CD4-positive, alpha-beta memory T cell (primary cell): Measurements from ENCODE around the gene FGF19. TPM values are rescaled to one million over a fixed set of nuclear protein-coding genes. Genes with fewer than 3 reads are reported as not detected.
A peak's percentile ranks its signal among the peaks of the same experiment; 100 is the strongest.

ENCODE experiments used
- CTCF ChIA-PET: fragments of 350-600 bp; sonication (Branson Sonifier 250); formaldehyde crosslinking; loops from one replicate; lab custom pipeline; 2021; ENCODE audit warnings: inconsistent platforms; ENCODE audit not compliant: partially characterized antibody; lab: Charles Lee
- POLR2A ChIA-PET: fragments of 350-600 bp; sonication (Branson Sonifier 250); formaldehyde crosslinking; loops from one replicate; lab custom pipeline; 2021; ENCODE audit not compliant: partially characterized antibody; lab: Charles Lee
- DNase-seq, 5 donors: peaks; one replicate each; pipeline versions ENCODE4 v3.0.0 to v3.0.0-alpha.2; 2020 to 2022; ENCODE audit warnings: mixed read lengths in 1 of 5
- H3K27ac ChIP-seq: one replicate; pipeline ENCODE4 v1.7.0; 2013; ENCODE audit warnings: low read depth, low read length
- H3K27me3 ChIP-seq: 2 replicates; pipeline ENCODE4 v1.7.0; 2013; ENCODE audit warnings: mild to moderate bottlenecking, low read length, moderate library complexity; ENCODE audit not compliant: insufficient read depth
- H3K36me3 ChIP-seq: 2 replicates; pipeline ENCODE4 v1.7.0; 2013; ENCODE audit warnings: mild to moderate bottlenecking, low read length, moderate library complexity; ENCODE audit not compliant: insufficient read depth
- H3K4me1 ChIP-seq: 2 replicates; pipeline ENCODE4 v1.7.0; 2013; ENCODE audit warnings: mild to moderate bottlenecking, low read length, moderate library complexity; ENCODE audit not compliant: insufficient read depth
- H3K4me3 ChIP-seq, 2 donors: one replicate each; pipeline ENCODE4 v1.7.0; 2013; ENCODE audit warnings: low read length in 2 of 2, mild to moderate bottlenecking in 1 of 2
- H3K9me3 ChIP-seq, 2 donors: one replicate each; pipeline ENCODE4 v1.7.0; 2013; ENCODE audit warnings: low read length in 2 of 2, control low read depth in 1 of 2; ENCODE audit not compliant: control insufficient read depth in 1 of 2
- H3K27ac Mint-ChIP-seq, 7 donors: one replicate each; pipeline ENCODE4 v1.8.0; 2020 to 2021; ENCODE audit warnings: mixed read lengths in 7 of 7, mild to moderate bottlenecking in 6 of 7, inconsistent platforms in 3 of 7, moderate library complexity in 3 of 7
- H3K27me3 Mint-ChIP-seq, 2 donors: one replicate each; pipeline ENCODE4 v1.8.0; 2020 to 2021; ENCODE audit warnings: mixed read lengths in 2 of 2
- H3K36me3 Mint-ChIP-seq, 2 donors: one replicate each; pipeline ENCODE4 v1.8.0; 2020 to 2021; ENCODE audit warnings: mixed read lengths in 2 of 2, inconsistent platforms in 1 of 2, mild to moderate bottlenecking in 1 of 2
- H3K4me1 Mint-ChIP-seq, 4 donors: one replicate each; pipeline ENCODE4 v1.8.0; 2020 to 2021; ENCODE audit warnings: mixed read lengths in 4 of 4, mild to moderate bottlenecking in 1 of 4
- H3K4me3 Mint-ChIP-seq, 8 donors: one replicate each; pipeline ENCODE4 v1.8.0; 2020 to 2021; ENCODE audit warnings: mixed read lengths in 8 of 8, mild to moderate bottlenecking in 7 of 8, moderate library complexity in 6 of 8, inconsistent platforms in 3 of 8
- H3K9me3 Mint-ChIP-seq, 8 donors: one replicate each; pipeline ENCODE4 v1.8.0; 2020 to 2021; ENCODE audit warnings: mixed read lengths in 8 of 8, mild to moderate bottlenecking in 5 of 8, inconsistent platforms in 3 of 8, moderate library complexity in 1 of 8
- intact Hi-C: fragments of 100-400 bp; cut with micrococcal nuclease; formaldehyde crosslinking; loops from one replicate; pipeline ENCODE4 v1.15.1; 2023
- polyA plus RNA-seq, 2 donors: library from polyadenylated mRNA; unstranded; fragments of 300-500 nt; fragmentation: Illumina TruSeq; gene quantifications; one replicate each; pipeline ENCODE4 v1.2.3, GENCODE V29; 2021
- total RNA-seq, 2 experiments: library from RNA; stranded (reverse); gene quantifications; one replicate each; pipeline ENCODE4 v1.2.3, GENCODE V29; 2021

The FGF19 gene
- total and polyA plus RNA-seq, 4 experiments from 2014 or later, result not detected

DNA sequence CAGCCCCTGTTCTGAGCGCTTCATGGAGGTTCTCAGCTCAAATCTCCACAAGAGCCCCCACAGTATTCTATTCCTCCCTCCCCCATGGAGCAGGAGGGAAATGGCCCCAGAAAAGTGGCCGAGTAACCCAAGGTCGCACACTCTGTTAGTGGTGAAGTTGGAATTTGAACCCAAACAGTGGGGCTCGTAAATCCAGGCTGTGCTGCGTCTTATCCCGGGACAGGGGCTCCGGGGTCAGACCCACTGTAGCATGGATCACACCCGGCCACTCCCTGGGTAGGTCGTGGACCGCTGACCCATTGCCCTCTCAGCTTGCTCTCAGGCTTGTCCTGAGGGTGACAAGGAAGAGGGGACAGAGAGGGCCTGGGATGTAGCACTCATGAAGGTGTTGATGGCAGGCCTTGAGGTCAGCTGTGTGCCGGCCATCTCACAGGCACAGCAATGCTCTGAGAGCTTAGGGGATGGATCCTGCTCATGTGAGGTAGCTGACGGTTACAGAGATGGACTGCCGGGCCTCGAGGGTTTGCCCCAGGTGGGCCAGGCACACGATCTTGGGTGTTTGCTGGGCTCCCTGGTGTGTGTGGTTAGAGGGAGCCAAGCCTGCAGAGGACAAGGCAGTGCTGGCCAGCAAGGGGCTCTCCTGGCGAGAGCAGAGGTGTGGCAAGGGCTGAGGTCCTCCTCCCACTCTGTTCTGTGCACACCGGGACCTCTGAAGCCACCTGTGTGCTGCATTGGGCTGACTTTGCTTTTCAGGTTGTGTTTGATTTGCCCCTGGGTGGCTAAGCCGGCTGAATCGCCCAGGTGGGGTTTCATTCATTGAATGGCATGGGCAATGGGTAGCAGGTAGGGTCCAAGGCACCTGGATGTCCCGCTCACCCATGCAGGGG lies 2.3 kb upstream of the FGF19 start:
- H3K36me3 Mint-ChIP-seq, result no peaks in the 10 kb centered on the region
- H3K27me3 Mint-ChIP-seq, result peaks cover 19 to 25% of the 10 kb centered on the region in 2 donors
- Histone ChIP-seq H3K9me3 (no peaks in the 10 kb centered on the region), H3K27ac (no peak overlapping the region), H3K27me3 (peaks cover 16% of the 10 kb centered on the region), H3K4me1 (peaks cover 7% of the 10 kb centered on the region), H3K4me3 (no peak overlapping the region), H3K36me3 (no peaks in the 10 kb centered on the region)
- no peak for DNase-seq
- H3K4me1 Mint-ChIP-seq, result peaks cover 4 to 22% (median 12%) of the 10 kb centered on the region in 4 donors
- ChIA-PET POLR2A (no interaction called here), CTCF (no interaction called here)
- peak overlapping the region in 2 of 8 donors; percentile 49 to 54 for H3K4me3 Mint-ChIP-seq
- intact Hi-C loops, result no loop called here
- no peak overlapping the region for H3K27ac Mint-ChIP-seq
- peaks cover 0 to 2% (median 0%) of the 10 kb centered on the region in 8 donors for H3K9me3 Mint-ChIP-seq

- POLR2A ChIA-PET, result no interaction called here
- no peak for DNase-seq
- no peak overlapping the region for H3K4me3 ChIP-seq
- Mint-ChIP-seq H3K9me3 (peaks cover 0 to 2% (median 0%) of the 10 kb centered on the region in 8 donors), H3K27ac (no peak overlapping the region), H3K4me1 (peaks cover 4 to 22% (median 12%) of the 10 kb centered on the region in 4 donors), H3K4me3 (peak overlapping the region in 4 of 8 donors; percentile 9 to 54 (median 40)), H3K36me3 (no peaks in the 10 kb centered on the region), H3K27me3 (peaks cover 23 to 29% of the 10 kb centered on the region in 2 donors)
- H3K27me3 ChIP-seq, result peaks cover 24% of the 10 kb centered on the region
- H3K9me3 ChIP-seq, result no peaks in the 10 kb centered on the region
- H3K4me1 ChIP-seq, result peaks cover 7% of the 10 kb centered on the region
- no peaks in the 10 kb centered on the region for H3K36me3 ChIP-seq
- intact Hi-C loops, result no loop called here
- no peak overlapping the region for H3K27ac ChIP-seq
- CTCF ChIA-PET, result interaction anchor here (1.3 kb wide), 1 partner anchor 19 kb away, joined by 3 read pairs; no protein-coding TSS in a partner anchor
Measured at GRCh38 chr11:69705351-69705811, 1.6 kb upstream of the FGF19 start.

DNA sequence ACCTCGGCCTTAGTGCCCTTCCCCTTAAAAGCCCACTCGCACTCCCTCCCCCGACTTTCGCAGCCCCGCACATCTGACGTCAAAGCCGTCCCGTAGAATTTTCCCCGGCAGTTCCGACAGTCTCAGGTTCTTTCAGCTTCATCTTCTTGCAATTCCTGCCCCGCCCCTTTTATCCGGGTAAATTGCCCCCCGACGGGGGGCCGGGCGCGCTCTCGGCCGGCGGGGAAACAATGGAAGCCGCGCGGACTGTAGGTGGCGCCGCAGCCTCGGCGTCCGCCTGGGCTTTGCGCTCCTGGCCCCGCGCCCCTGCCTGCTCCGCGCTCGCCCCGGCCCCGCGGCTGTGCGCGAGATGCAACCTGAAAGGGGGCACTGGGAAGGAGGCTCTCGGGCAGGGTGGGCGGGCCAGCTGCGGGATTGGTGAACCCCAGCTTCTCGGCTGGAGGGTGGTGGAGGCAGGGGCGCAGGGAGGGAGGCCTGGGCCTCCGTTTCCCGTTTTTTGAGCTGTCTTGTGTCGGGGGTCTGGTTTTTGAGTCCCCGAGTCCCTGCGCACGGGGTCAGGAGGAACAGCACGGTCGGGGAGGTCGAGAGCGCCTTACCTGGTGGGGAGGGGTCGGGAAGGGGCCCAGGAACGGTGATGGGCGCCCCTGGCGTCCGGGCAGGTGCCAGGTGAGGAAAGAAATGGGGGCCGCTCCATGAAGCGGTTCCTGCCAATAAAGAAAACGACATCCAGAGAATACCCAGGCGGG lies 859 bp upstream of the FGF19 start:
- peaks cover 24% of the 10 kb centered on the region for H3K27me3 ChIP-seq
- POLR2A ChIA-PET, result no interaction called here
- no peak for DNase-seq

DNA sequence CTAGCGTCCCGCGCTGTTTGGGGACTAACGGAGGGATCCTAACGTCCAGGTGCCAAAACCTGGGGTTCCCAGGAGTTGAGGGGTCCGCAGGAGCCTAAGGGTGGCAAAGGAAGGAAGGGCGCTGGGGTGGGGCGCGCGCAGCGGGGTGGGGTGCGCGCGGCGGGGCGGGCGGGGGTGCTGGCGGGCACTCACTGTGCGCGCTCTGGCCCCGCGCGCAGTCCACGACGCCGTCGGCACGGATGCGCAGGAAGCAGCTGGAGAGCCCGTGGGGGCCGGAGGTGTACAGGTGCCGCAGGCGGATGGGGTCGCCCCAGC lies 412 bp downstream of the FGF19 start:
- no peaks in the 10 kb centered on the region for H3K36me3 ChIP-seq
- no peaks in the 10 kb centered on the region for H3K36me3 Mint-ChIP-seq
- H3K4me3 ChIP-seq, result no peak overlapping the region
- H3K4me3 Mint-ChIP-seq, result no peak overlapping the region
- peaks cover 4 to 22% (median 12%) of the 10 kb centered on the region in 4 donors for H3K4me1 Mint-ChIP-seq
- no peak for DNase-seq
- intact Hi-C loops, result loop anchor here (5.0 kb wide), 1 partner anchor 184 kb away; no protein-coding TSS in a partner anchor
- H3K4me1 ChIP-seq, result peaks cover 7% of the 10 kb centered on the region
- CTCF ChIA-PET, result no interaction called here
- H3K27ac ChIP-seq, result no peak overlapping the region
- POLR2A ChIA-PET, result no interaction called here
- H3K27me3 ChIP-seq, result peaks cover 24% of the 10 kb centered on the region
- H3K9me3 ChIP-seq, result no peaks in the 10 kb centered on the region
- H3K27me3 Mint-ChIP-seq, result peaks cover 27 to 29% of the 10 kb centered on the region in 2 donors
- no peak overlapping the region for H3K27ac Mint-ChIP-seq
- peaks cover 0 to 3% (median 0%) of the 10 kb centered on the region in 8 donors for H3K9me3 Mint-ChIP-seq

More for the DNA sequence above, 859 bp upstream of the FGF19 start:
- Histone ChIP-seq H3K36me3 (no peaks in the 10 kb centered on the region), H3K4me1 (peaks cover 7% of the 10 kb centered on the region), H3K27ac (no peak overlapping the region), H3K9me3 (no peaks in the 10 kb centered on the region), H3K4me3 (no peak overlapping the region)
- H3K9me3 Mint-ChIP-seq, result peaks cover 0 to 3% (median 0%) of the 10 kb centered on the region in 8 donors
- no peak overlapping the region for H3K27ac Mint-ChIP-seq
- H3K36me3 Mint-ChIP-seq, result no peaks in the 10 kb centered on the region
- peak overlapping the region in 5 of 8 donors; percentile 26 to 55 (median 34) for H3K4me3 Mint-ChIP-seq
- CTCF ChIA-PET, result interaction anchor here (1.3 kb wide), 1 partner anchor 19 kb away, joined by 3 read pairs; no protein-coding TSS in a partner anchor
- intact Hi-C loops, result loop anchor here (5.0 kb wide), 1 partner anchor 183 kb away; no protein-coding TSS in a partner anchor
- H3K4me1 Mint-ChIP-seq, result peaks cover 4 to 22% (median 12%) of the 10 kb centered on the region in 4 donors
- H3K27me3 Mint-ChIP-seq, result peaks cover 25 to 30% of the 10 kb centered on the region in 2 donors

DNA sequence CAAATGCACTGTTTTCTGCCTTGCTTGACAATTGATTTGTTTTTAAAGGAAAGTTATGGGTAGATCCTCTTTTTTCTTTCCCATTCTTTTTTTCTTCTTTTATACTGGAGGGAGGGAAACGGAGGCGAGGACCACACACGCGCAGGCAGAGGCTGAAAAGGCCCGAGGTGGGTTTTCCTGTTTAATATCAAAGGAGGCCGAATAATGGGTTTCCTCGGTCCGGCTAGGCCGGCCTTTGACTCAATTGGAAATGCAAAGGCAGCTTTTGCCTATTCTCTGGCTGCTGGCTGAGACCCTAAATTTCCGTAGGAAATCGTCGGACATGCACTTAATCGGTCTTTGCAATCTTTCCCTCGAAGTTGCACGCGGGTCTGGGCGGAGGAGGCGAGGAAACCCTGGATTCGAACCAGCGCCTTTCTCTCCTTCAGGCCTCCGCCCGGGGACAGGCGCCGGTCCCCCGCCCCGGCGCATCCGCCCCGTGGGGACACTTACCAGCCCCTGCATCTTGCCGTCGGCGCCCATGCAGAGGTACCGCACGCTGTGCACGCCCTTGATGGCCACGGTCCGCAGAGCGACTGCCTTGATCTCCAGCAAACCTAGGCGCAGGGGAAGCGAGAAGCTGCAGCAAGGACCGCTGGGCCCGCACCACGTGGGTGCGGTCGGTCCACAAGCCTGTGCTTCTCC lies 911 bp downstream of the FGF19 start:
- no peak overlapping the region for H3K27ac Mint-ChIP-seq
- H3K4me1 ChIP-seq, result peaks cover 7% of the 10 kb centered on the region
- ChIA-PET POLR2A (no interaction called here), CTCF (no interaction called here)
- intact Hi-C loops, result loop anchor here (5.0 kb wide), 1 partner anchor 184 kb away; no protein-coding TSS in a partner anchor
- peaks cover 4 to 22% (median 12%) of the 10 kb centered on the region in 4 donors for H3K4me1 Mint-ChIP-seq
- DNase-seq, result no peak
- H3K27me3 ChIP-seq, result peaks cover 24% of the 10 kb centered on the region
- H3K36me3 ChIP-seq, result no peaks in the 10 kb centered on the region
- H3K27me3 Mint-ChIP-seq, result peaks cover 29 to 31% of the 10 kb centered on the region in 2 donors
- peak overlapping the region in 2 of 8 donors; percentile 26 to 59 for H3K4me3 Mint-ChIP-seq
- H3K4me3 ChIP-seq, result no peak overlapping the region
- H3K27ac ChIP-seq, result no peak overlapping the region
- peaks cover 0 to 3% (median 0%) of the 10 kb centered on the region in 8 donors for H3K9me3 Mint-ChIP-seq
- H3K36me3 Mint-ChIP-seq, result no peaks in the 10 kb centered on the region
- H3K9me3 ChIP-seq, result no peaks in the 10 kb centered on the region

DNA sequence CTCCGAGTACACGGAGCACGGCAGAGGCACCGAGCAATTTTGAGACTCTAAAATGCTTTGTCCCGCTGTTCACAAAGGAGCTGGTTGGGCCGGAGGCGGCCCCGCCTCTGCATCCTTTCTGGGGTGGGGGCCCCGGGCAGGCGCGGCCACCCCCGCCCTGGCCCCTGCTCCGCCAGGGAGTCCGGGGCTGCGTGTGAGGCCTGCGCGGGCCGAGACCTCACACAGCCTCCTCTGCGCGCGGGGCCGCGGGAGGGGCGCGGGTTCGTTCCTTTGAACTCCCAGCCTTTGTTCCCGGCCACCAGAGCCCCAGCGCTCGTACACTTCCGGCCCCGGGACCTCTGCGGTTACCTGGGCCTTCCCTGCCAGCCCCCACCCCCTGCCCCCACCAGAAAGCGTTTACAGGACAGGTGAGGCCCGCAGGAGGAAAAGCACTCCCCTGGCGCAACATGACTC lies 1.6 kb downstream of the FGF19 start:
- intact Hi-C loops, result loop anchor here (5.0 kb wide), 1 partner anchor 185 kb away; no protein-coding TSS in a partner anchor
- Histone ChIP-seq H3K27me3 (peaks cover 25% of the 10 kb centered on the region), H3K36me3 (no peaks in the 10 kb centered on the region), H3K4me1 (peaks cover 7% of the 10 kb centered on the region), H3K27ac (no peak overlapping the region), H3K4me3 (no peak overlapping the region), H3K9me3 (no peaks in the 10 kb centered on the region)
- no peak overlapping the region for H3K27ac Mint-ChIP-seq
- H3K36me3 Mint-ChIP-seq, result no peaks in the 10 kb centered on the region
- peaks cover 4 to 22% (median 12%) of the 10 kb centered on the region in 4 donors for H3K4me1 Mint-ChIP-seq
- H3K27me3 Mint-ChIP-seq, result peaks cover 30 to 32% of the 10 kb centered on the region in 2 donors
- peaks cover 0 to 3% (median 0%) of the 10 kb centered on the region in 8 donors for H3K9me3 Mint-ChIP-seq
- H3K4me3 Mint-ChIP-seq, result no peak overlapping the region
- DNase-seq, result no peak
- ChIA-PET CTCF (no interaction called here), POLR2A (no interaction called here)
